DMS53 (cell line): ENCODE results near the gene APOBEC3B.
"Not testable (repeated sequence)": the region's sequence is repeated elsewhere in the genome, so short reads cannot be mapped to it uniquely, and the experiment has no call there.

Experiments used
- DNase-seq: peaks from one replicate; lab custom pipeline; 2025; lab: John Stamatoyannopoulos, UW

The APOBEC3B gene

GRCh38 chr22:38981992-38982927, at the start of gene APOBEC3B:
APOBEC3B (plus strand) TSS chr22:38982347; CDS start chr22:38982454, 107 bp downstream.
- DNase-seq = peak; percentile 97

GRCh38 chr22:38935023-38935422, 47.1 kb upstream of the APOBEC3B start:
- peak; percentile 91 for DNase-seq

GRCh38 chr22:38935616-38936015, 46.5 kb upstream of the APOBEC3B start:
- DNase-seq = no peak

GRCh38 chr22:38936562-38936961, 45.6 kb upstream of the APOBEC3B start:
- no peak for DNase-seq

GRCh38 chr22:38937036-38937435, 45.1 kb upstream of the APOBEC3B start:
- DNase-seq = no peak

- no peak for DNase-seq
These were observed 44.6 kb upstream of the APOBEC3B start for GRCh38 chr22:38937541-38937940.

- DNase-seq = no peak
These were observed 43.9 kb upstream of the APOBEC3B start for GRCh38 chr22:38938221-38938620.

GRCh38 chr22:38938925-38939324, 43.2 kb upstream of the APOBEC3B start:
- no peak for DNase-seq

- DNase-seq = no peak
These were observed 41.2 kb upstream of the APOBEC3B start for GRCh38 chr22:38940811-38941384.

- no peak for DNase-seq
These were observed 40.6 kb upstream of the APOBEC3B start for GRCh38 chr22:38941488-38941987.

GRCh38 chr22:38942702-38943101, 39.4 kb upstream of the APOBEC3B start:
- no peak for DNase-seq

- DNase-seq = no peak
These were observed 38.9 kb upstream of the APOBEC3B start for GRCh38 chr22:38943201-38943600.

GRCh38 chr22:38943882-38944281, 38.3 kb upstream of the APOBEC3B start:
- no peak for DNase-seq

- DNase-seq = no peak
These were observed 37.5 kb upstream of the APOBEC3B start for GRCh38 chr22:38944653-38945052.

GRCh38 chr22:38945706-38946338, 36.3 kb upstream of the APOBEC3B start:
- DNase-seq = not testable (repeated sequence)

GRCh38 chr22:38946771-38947170, 35.4 kb upstream of the APOBEC3B start:
- no peak for DNase-seq

- no peak for DNase-seq
These were observed 34.6 kb upstream of the APOBEC3B start for GRCh38 chr22:38947321-38948140.

- no peak for DNase-seq
These were observed 33.8 kb upstream of the APOBEC3B start for GRCh38 chr22:38948181-38948940.

- DNase-seq = no peak
These were observed 32.2 kb upstream of the APOBEC3B start for GRCh38 chr22:38949889-38950405.

GRCh38 chr22:38950527-38951295, 31.4 kb upstream of the APOBEC3B start:
- no peak for DNase-seq
